ENCODE data around the gene KIR3DL2. TPM values are rescaled to one million over a fixed set of nuclear protein-coding genes. Genes with fewer than 3 reads are reported as not detected.
"Not testable (repeated sequence)": the region's sequence is repeated elsewhere in the genome, so short reads cannot be mapped to it uniquely, and the experiment has no call there.

KIR3DL2 gene
- total RNA-seq, 2 donors from 2014 or later = 10.3 to 51.2 TPM

DNA sequence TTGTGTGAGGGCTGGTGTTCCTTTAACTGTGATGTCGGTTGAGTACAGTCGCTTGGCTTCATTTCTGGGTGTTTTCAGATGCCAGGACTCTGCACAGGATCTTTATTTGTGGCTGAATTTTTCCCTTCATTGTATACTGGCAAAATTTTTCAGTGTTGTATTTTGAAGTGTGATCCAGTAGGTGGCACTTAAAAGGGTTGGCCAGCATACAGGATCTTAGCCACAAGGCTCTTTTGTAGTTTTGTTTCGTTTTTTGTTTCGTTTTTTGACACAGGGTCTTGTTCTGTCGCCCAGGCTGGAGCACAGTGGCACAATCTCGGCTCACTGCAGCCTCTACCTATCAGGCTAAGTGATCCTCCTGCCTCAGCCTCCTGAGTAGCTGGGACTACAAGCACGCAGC lies 32.5 kb downstream of the KIR3DL2 start:
- H3K4me1 Mint-ChIP-seq (ENCODE audit: low read depth in 2 of 2) = peaks cover 6 to 17% of the 10 kb centered on the region in 2 donors
- H3K27ac Mint-ChIP-seq = peak overlapping the region; percentile 46 to 82
- H3K27me3 Mint-ChIP-seq = peaks cover 7 to 9% of the 10 kb centered on the region in 2 donors
- peak; percentile 86 to 94 for ATAC-seq
- H3K36me3 Mint-ChIP-seq = no peaks in the 10 kb centered on the region
- H3K9me3 Mint-ChIP-seq = no peaks in the 10 kb centered on the region
- peak; percentile 73 for DNase-seq (ENCODE audit: low spot score)
- H3K4me3 Mint-ChIP-seq = peak overlapping the region; percentile 50

DNA sequence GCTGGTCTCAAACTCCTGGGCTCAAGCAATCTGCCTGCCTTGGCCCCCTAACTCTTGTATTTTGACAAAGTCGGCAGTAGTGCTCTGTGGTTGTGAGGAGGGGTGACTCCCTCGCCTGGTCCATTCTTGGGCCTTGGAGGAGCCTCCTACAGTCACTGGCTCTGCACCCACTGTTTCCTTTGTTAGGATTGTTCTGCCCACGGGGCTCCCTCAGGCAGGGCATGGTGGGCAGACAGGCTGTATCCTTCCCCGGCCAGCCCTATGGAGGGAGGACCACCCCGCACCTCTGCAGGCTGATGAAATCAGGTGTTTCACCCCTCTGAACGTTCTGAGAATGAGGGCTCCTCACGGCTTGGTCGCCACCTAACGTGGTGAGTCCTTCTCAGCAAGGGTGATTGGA lies 33.0 kb downstream of the KIR3DL2 start:
- ATAC-seq (peak; percentile 57 to 58), DNase-seq (ENCODE audit: low spot score) (no peak)
- peaks cover 6 to 17% of the 10 kb centered on the region in 2 donors for H3K4me1 Mint-ChIP-seq (ENCODE audit: low read depth in 2 of 2)
- H3K36me3 Mint-ChIP-seq = no peaks in the 10 kb centered on the region
- H3K27ac Mint-ChIP-seq = peak overlapping the region; percentile 46 to 82
- peaks cover 7 to 9% of the 10 kb centered on the region in 2 donors for H3K27me3 Mint-ChIP-seq
- H3K4me3 Mint-ChIP-seq = peak overlapping the region; percentile 50
- H3K9me3 Mint-ChIP-seq = no peaks in the 10 kb centered on the region

DNA sequence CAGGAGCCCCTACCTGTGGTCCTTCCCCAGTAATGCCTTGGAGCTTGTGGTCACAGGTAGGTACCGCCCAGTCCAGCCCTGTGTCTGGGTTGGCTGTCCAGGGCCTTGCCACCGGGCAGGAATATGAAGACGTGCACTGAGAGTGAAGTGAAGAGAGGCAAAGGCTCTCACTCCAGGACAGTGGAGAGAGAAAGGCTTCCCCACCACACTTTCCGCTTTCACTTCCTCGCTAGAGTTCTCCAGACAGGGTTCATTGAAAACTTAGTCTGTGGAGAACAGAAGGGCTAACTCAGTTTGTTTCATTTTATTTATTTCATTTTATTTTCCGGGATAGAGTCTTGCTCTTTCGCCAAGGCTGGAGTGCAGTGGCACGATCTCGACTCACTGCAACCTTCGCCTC lies 38.0 kb downstream of the KIR3DL2 start:
- Mint-ChIP-seq H3K36me3 (no peaks in the 10 kb centered on the region), H3K27ac (peak overlapping the region in 1 of 2 donors; percentile 57), H3K9me3 (no peaks in the 10 kb centered on the region), H3K4me3 (no peak overlapping the region), H3K27me3 (no peaks in the 10 kb centered on the region), H3K4me1 (ENCODE audit: low read depth in 2 of 2) (peaks cover 0 to 5% of the 10 kb centered on the region in 2 donors)
- DNase-seq (ENCODE audit: low spot score) (no peak), ATAC-seq (peak in 1 of 2 donors; percentile 40)

DNA sequence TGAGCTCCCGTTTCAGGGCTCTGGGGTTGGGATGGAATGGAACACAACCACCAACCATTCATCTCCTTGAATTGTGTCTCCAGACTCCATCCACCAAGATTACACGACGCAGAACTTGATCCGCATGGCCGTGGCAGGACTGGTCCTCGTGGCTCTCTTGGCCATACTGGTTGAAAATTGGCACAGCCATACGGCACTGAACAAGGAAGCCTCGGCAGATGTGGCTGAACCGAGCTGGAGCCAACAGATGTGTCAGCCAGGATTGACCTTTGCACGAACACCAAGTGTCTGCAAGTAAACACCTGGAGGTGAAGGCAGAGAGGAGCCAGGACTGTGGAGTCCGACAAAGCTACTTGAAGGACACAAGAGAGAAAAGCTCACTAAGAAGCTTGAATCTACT lies 39.3 kb downstream of the KIR3DL2 start:
- Mint-ChIP-seq H3K4me3 (no peak overlapping the region), H3K27me3 (no peaks in the 10 kb centered on the region), H3K36me3 (no peaks in the 10 kb centered on the region), H3K9me3 (no peaks in the 10 kb centered on the region), H3K4me1 (ENCODE audit: low read depth in 2 of 2) (no peaks in the 10 kb centered on the region), H3K27ac (peak overlapping the region in 1 of 2 donors; percentile 69)
- DNase-seq (ENCODE audit: low spot score) (no peak), ATAC-seq (no peak)

DNA sequence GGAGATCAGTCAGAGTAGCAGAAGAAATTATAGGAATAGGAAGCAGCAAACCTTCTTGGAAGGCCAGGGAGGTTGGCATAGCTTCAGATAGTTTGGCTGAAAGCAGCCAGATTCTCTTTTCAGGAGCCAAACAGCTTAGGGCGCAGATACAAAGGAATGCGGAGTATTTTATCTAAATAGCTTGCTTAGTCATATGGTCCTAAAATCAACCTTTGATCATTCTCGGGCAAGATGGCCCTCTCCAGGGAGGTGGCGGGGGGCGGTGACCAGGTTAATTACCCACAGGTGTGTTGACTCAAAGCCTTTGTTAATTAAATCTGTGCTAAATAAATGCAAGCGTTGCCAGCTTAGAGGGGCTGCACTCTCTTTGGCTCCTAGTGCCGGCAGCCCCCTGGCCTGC lies 43.2 kb downstream of the KIR3DL2 start:
- no peaks in the 10 kb centered on the region for H3K27me3 Mint-ChIP-seq
- no peaks in the 10 kb centered on the region for H3K9me3 Mint-ChIP-seq
- no peak for ATAC-seq
- no peak overlapping the region for H3K4me3 Mint-ChIP-seq
- no peak overlapping the region for H3K27ac Mint-ChIP-seq
- H3K36me3 Mint-ChIP-seq = no peaks in the 10 kb centered on the region
- peaks cover 3 to 10% of the 10 kb centered on the region in 2 donors for H3K4me1 Mint-ChIP-seq (ENCODE audit: low read depth in 2 of 2)
- no peak for DNase-seq (ENCODE audit: low spot score)

DNA sequence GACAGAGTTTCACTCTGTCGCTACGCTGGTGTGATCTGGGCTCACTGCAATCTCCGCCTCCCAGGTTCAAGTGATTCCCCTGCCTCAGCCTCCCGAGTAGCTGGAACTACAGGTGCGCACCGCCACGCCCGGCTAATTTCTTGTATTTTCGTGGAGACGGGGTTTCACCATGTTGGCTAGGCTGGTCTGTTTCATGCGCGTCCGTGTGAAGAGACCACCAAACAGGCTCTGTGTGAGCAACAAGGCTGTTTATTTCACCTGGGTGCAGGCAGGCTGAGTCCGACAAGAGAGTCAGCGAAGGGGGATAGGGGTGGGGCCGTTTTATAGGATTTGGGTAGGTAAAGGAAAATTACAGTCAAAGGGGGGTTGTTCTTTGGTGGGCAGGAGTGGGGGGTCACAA lies 43.9 kb downstream of the KIR3DL2 start:
- not testable (repeated sequence) for H3K4me3 Mint-ChIP-seq; H3K27ac Mint-ChIP-seq; ATAC-seq; DNase-seq (ENCODE audit: low spot score); H3K27me3 Mint-ChIP-seq; H3K9me3 Mint-ChIP-seq; H3K36me3 Mint-ChIP-seq
- peaks cover 10 to 17% of the 10 kb centered on the region in 2 donors for H3K4me1 Mint-ChIP-seq (ENCODE audit: low read depth in 2 of 2)

DNA sequence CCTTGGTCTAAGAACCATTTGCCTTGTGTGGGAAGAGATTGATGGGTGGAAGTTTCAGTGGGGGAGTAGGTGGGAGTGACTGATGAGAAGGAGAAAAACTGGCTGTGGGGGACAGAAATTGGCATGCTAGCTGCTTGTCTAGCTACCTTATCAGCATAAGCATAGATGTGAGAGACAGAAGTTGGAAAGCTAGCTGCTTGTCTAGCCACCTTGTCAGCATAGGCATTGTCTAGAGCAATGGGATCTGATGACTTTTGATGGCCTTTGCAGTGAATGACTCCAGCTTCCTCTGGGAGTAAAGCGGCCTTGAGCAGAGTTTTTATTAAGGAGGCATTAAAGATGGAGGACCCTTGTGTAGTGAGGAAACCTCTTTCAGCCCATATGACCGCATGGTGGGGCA lies 45.8 kb downstream of the KIR3DL2 start:
- Mint-ChIP-seq H3K4me3 (no peak overlapping the region), H3K36me3 (no peaks in the 10 kb centered on the region), H3K4me1 (ENCODE audit: low read depth in 2 of 2) (peaks cover 27 to 33% of the 10 kb centered on the region in 2 donors), H3K27me3 (peaks cover 0 to 7% of the 10 kb centered on the region in 2 donors), H3K27ac (peak overlapping the region; percentile 0 to 65), H3K9me3 (no peaks in the 10 kb centered on the region)
- no peak for DNase-seq (ENCODE audit: low spot score)
- ATAC-seq = no peak

DNA sequence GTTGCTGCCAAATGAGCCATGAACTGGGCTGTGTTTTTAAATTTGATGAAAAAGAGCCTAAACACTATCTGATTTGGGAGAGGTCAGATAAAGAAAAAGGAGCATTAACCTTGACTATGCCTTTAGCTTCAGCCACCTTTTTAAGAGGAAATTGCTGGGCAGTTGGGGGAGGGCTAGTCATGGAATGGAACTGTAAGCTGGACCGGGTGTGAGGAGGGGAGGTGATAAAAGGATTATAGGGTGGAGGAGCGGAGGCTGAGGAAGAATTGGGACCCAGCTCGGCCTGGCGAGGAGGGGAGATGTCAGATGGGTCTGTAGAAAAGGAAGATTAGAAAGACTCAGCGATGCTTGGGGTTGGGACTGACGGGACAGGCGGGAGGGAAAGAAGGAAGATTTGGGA lies 48.4 kb downstream of the KIR3DL2 start:
- not testable (repeated sequence) for ATAC-seq; H3K27me3 Mint-ChIP-seq; H3K9me3 Mint-ChIP-seq; H3K4me3 Mint-ChIP-seq; H3K36me3 Mint-ChIP-seq; DNase-seq (ENCODE audit: low spot score)
- Mint-ChIP-seq H3K27ac (peak overlapping the region in 1 of 2 donors; percentile 98), H3K4me1 (ENCODE audit: low read depth in 2 of 2) (peaks cover 40 to 47% of the 10 kb centered on the region in 2 donors)

DNA sequence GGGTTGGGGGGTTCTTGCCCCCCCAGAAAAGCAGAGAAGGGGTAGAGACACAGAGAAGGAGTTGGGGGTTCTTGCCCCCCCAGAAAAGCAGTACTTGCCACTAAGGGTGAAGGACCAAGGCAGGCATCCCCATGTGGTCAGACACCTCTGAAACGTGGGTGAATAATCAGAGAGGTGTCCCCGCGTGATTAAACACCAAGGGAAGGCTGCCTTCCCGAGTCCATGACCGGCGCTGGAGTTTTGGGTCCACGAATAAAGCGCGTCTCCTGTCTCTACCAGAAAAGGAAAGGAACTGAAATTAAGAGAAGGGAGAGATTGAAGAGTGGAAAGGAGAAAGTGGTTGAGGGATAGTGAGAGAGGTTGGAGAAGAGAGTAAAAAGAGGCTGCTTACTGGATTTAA lies 49.4 kb downstream of the KIR3DL2 start:
- peaks cover 50 to 53% of the 10 kb centered on the region in 2 donors for H3K4me1 Mint-ChIP-seq (ENCODE audit: low read depth in 2 of 2)

DNA sequence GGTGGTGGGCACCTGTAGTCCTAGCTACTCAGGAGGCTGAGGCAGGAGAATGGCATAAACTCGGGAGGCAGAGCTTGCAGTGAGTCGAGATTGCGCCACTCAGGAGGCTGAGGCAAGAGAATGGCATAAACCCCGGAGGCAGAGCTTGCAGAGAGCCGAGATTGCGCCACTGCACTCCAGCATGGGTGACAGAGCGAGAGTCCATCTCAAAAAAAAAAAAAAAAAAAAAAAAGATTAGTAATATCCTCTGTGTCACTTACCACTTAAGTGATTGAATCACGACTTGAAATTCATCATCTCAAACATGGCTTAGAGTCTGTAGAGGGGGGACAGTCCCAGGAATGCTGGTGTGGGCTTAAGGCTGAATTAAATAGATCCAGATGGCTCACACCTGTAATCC lies 50.9 kb downstream of the KIR3DL2 start:
- peaks cover 61 to 65% of the 10 kb centered on the region in 2 donors for H3K4me1 Mint-ChIP-seq (ENCODE audit: low read depth in 2 of 2)
- H3K27ac Mint-ChIP-seq = peak overlapping the region; percentile 83 to 98
- H3K9me3 Mint-ChIP-seq, H3K36me3 Mint-ChIP-seq, H3K27me3 Mint-ChIP-seq: not testable (repeated sequence)
- H3K4me3 Mint-ChIP-seq = peak overlapping the region; percentile 79
- DNase-seq (ENCODE audit: low spot score) = peak; percentile 86
- peak; percentile 53 to 79 for ATAC-seq

More for the DNA sequence above, 49.4 kb downstream of the KIR3DL2 start:
- not testable (repeated sequence) for DNase-seq (ENCODE audit: low spot score); H3K36me3 Mint-ChIP-seq; H3K9me3 Mint-ChIP-seq; ATAC-seq; H3K27me3 Mint-ChIP-seq
- peak overlapping the region; percentile 61 to 98 for H3K27ac Mint-ChIP-seq
- peak overlapping the region; percentile 44 for H3K4me3 Mint-ChIP-seq

DNA sequence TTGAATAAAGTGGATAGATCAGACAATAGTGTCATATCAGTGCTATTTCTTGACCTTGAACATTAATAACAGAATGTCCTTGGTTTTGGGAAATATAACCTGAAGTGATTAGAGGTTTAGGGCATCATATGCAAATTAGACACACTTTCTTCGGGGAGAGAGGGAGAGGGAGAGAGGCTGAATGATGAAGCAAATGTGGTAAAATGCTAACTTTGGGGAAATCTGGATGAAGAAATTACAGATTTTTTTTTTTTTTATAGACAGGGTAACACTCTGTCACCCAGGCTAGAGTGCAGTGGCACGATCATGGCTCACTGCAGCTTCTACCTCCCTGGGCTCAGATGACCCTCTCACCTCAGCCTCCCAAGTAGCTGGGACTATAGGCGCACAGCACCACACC lies 51.8 kb downstream of the KIR3DL2 start:
- H3K4me1 Mint-ChIP-seq (ENCODE audit: low read depth in 2 of 2) = peaks cover 58 to 66% of the 10 kb centered on the region in 2 donors
- H3K9me3 Mint-ChIP-seq = no peaks in the 10 kb centered on the region
- H3K27me3 Mint-ChIP-seq = peaks cover 0 to 7% of the 10 kb centered on the region in 2 donors
- DNase-seq (ENCODE audit: low spot score) (no peak), ATAC-seq (no peak)
- H3K27ac Mint-ChIP-seq = peak overlapping the region; percentile 83 to 98
- H3K4me3 Mint-ChIP-seq = peak overlapping the region; percentile 79
- H3K36me3 Mint-ChIP-seq = no peaks in the 10 kb centered on the region

DNA sequence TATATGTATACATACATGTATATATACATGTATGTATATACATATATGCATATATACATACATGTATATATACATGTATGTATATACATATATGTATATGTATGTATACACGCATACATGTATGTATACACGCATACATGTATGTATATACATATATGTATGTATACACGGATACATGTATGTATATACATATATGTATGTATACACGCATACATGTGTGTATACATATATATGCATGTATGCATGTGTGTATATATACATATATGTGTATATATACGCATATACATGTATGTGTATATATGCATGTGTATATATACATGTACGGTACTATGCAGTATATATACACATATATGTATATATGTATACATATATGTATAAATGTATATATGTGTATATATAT lies 53.1 kb downstream of the KIR3DL2 start:
- Mint-ChIP-seq H3K27me3 (peaks cover 0 to 7% of the 10 kb centered on the region in 2 donors), H3K36me3 (no peaks in the 10 kb centered on the region), H3K4me3 (no peak overlapping the region), H3K4me1 (ENCODE audit: low read depth in 2 of 2) (peaks cover 55 to 64% of the 10 kb centered on the region in 2 donors), H3K27ac (peak overlapping the region; percentile 95 to 97), H3K9me3 (no peaks in the 10 kb centered on the region)
- no peak for ATAC-seq
- no peak for DNase-seq (ENCODE audit: low spot score)

DNA sequence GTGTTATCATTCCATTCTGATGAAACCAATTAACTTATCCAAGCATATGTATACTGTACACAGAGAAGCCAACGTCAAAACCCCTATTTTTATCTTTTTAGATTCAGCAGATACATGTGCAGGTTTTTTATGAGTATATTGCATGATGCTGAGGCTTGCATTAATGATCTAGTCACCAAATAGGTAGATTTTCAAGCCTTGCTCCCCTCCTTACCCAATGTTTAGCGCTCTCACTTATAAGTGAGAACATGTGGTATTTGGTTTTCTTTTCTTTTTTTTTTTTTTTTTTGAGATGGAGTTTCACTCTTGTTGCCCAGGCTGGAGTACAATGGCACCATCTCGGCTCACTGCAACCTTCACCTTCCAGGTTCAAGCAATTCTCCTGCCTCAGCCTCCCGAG lies 54.0 kb downstream of the KIR3DL2 start:
- peak overlapping the region; percentile 95 to 97 for H3K27ac Mint-ChIP-seq
- ATAC-seq = peak; percentile 24 to 25
- H3K4me3 Mint-ChIP-seq = peak overlapping the region; percentile 91
- H3K9me3 Mint-ChIP-seq; H3K27me3 Mint-ChIP-seq; DNase-seq (ENCODE audit: low spot score); H3K36me3 Mint-ChIP-seq: not testable (repeated sequence)
- peaks cover 47 to 54% of the 10 kb centered on the region in 2 donors for H3K4me1 Mint-ChIP-seq (ENCODE audit: low read depth in 2 of 2)

DNA sequence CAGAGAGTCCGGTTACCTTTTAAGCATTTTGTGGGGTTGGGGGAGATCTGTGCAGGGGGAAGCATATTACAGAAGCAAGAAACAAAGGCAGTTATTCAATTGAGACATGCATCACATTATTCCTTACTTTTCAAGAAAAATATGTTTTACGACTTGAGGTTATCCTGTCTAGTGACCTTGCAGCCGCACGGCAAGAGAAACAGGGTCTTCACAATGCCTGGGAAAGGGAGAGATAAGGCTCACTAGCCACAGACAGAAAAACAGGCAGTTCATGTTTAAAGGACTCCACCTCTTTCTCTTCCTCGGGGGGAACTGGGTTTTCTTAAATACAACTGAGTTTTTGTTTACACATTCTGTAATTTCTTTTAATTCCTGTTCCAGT lies 55.2 kb downstream of the KIR3DL2 start:
- Mint-ChIP-seq H3K27me3 (no peaks in the 10 kb centered on the region), H3K4me1 (ENCODE audit: low read depth in 2 of 2) (peaks cover 38 to 42% of the 10 kb centered on the region in 2 donors), H3K9me3 (no peaks in the 10 kb centered on the region), H3K4me3 (peak overlapping the region; percentile 91), H3K27ac (peak overlapping the region; percentile 95 to 97), H3K36me3 (peaks cover under 1% of the 10 kb centered on the region)
- no peak for DNase-seq (ENCODE audit: low spot score)
- no peak for ATAC-seq

Measured in natural killer cell treated with Interleukin-12 subunit alpha and Interleukin-12 subunit beta and Interleukin-15 and Interleukin-18, amount 100 ng/mL, for 72 hours (primary cell).